HEK293 (cell line): ENCODE results near the gene CDK3.

Source experiments
- CTCF ChIP-seq: fragments of 450-650 bp; formaldehyde crosslinking; IDR thresholded peaks from 2 replicates; pipeline ENCODE4 v1.5.1; 2016; ENCODE audit warnings: missing biosample characterization, missing genetic modification characterization
- HIC1 ChIP-seq: fragments of 450-650 bp; formaldehyde crosslinking; IDR thresholded peaks from 2 replicates; pipeline ENCODE4 v1.5.1; 2016; ENCODE audit warnings: missing biosample characterization, missing genetic modification characterization
- INSM2 ChIP-seq: fragments of 450-650 bp; formaldehyde crosslinking; IDR thresholded peaks from 2 replicates; pipeline ENCODE4 v1.5.1; 2016; ENCODE audit warnings: missing biosample characterization, missing genetic modification characterization
- KLF17 ChIP-seq: fragments of 450-650 bp; formaldehyde crosslinking; IDR thresholded peaks from 2 replicates; pipeline ENCODE4 v1.5.1; 2016; ENCODE audit warnings: missing biosample characterization, missing genetic modification characterization
- PATZ1 ChIP-seq: fragments of 450-650 bp; formaldehyde crosslinking; IDR thresholded peaks from 2 replicates; pipeline ENCODE4 v1.5.1; 2016; ENCODE audit warnings: missing biosample characterization, missing genetic modification characterization
- RBAK ChIP-seq: fragments of 450-650 bp; formaldehyde crosslinking; IDR thresholded peaks from 2 replicates; pipeline ENCODE4 v1.5.1; 2016; ENCODE audit warnings: missing biosample characterization, missing genetic modification characterization
- ZFHX2 ChIP-seq: fragments of 450-650 bp; formaldehyde crosslinking; conservative IDR thresholded peaks from 2 replicates; pipeline ENCODE4 v1.5.1; 2016; ENCODE audit warnings: missing biosample characterization, missing genetic modification characterization
- ZNF26 ChIP-seq: fragments of 450-650 bp; formaldehyde crosslinking; IDR thresholded peaks from 2 replicates; pipeline ENCODE4 v1.5.1; 2016; ENCODE audit warnings: missing biosample characterization, missing genetic modification characterization
- ZNF37A ChIP-seq: fragments of 450-650 bp; IDR thresholded peaks from 2 replicates; pipeline ENCODE4 v1.5.1; 2018; ENCODE audit warnings: missing biosample characterization, missing genetic modification characterization
- ZNF416 ChIP-seq: fragments of 450-650 bp; formaldehyde crosslinking; IDR thresholded peaks from 2 replicates; pipeline ENCODE4 v1.5.1; 2016; ENCODE audit warnings: missing biosample characterization, missing genetic modification characterization
- ZNF548 ChIP-seq: fragments of 450-650 bp; formaldehyde crosslinking; IDR thresholded peaks from 2 replicates; pipeline ENCODE4 v1.5.1; 2016; ENCODE audit warnings: missing biosample characterization, missing genetic modification characterization
- ZNF560 ChIP-seq: fragments of 450-650 bp; formaldehyde crosslinking; IDR thresholded peaks from 2 replicates; pipeline ENCODE4 v1.5.1; 2017; ENCODE audit warnings: missing biosample characterization, missing genetic modification characterization, borderline replicate concordance
- ZNF621 ChIP-seq: fragments of 450-650 bp; formaldehyde crosslinking; IDR thresholded peaks from 2 replicates; pipeline ENCODE4 v1.5.1; 2017; ENCODE audit warnings: missing biosample characterization, missing genetic modification characterization
- ZNF654 ChIP-seq: fragments of 450-650 bp; formaldehyde crosslinking; IDR thresholded peaks from 2 replicates; pipeline ENCODE4 v1.5.1; 2016; ENCODE audit warnings: low read depth, missing biosample characterization, missing genetic modification characterization
- ZNF660 ChIP-seq: fragments of 450-650 bp; IDR thresholded peaks from 2 replicates; pipeline ENCODE4 v1.5.1; 2018; ENCODE audit warnings: missing biosample characterization, mild to moderate bottlenecking, missing genetic modification characterization
- ZNF670 ChIP-seq: fragments of 450-650 bp; formaldehyde crosslinking; IDR thresholded peaks from 2 replicates; pipeline ENCODE4 v1.5.1; 2016; ENCODE audit warnings: missing biosample characterization, missing genetic modification characterization, low read depth
- ZNF692 ChIP-seq: fragments of 450-650 bp; formaldehyde crosslinking; IDR thresholded peaks from 2 replicates; pipeline ENCODE4 v1.5.1; 2016; ENCODE audit warnings: missing biosample characterization, missing genetic modification characterization
- ZNF701 ChIP-seq: fragments of 450-650 bp; formaldehyde crosslinking; IDR thresholded peaks from 2 replicates; pipeline ENCODE4 v1.5.1; 2016; ENCODE audit warnings: missing biosample characterization, missing genetic modification characterization
- ZNF704 ChIP-seq: fragments of 450-650 bp; formaldehyde crosslinking; IDR thresholded peaks from 2 replicates; pipeline ENCODE4 v1.5.1; 2016; ENCODE audit warnings: missing biosample characterization, missing genetic modification characterization
- ZNF768 ChIP-seq: fragments of 450-650 bp; formaldehyde crosslinking; IDR thresholded peaks from 2 replicates; pipeline ENCODE4 v1.5.1; 2018; ENCODE audit warnings: missing biosample characterization, mild to moderate bottlenecking, missing genetic modification characterization
- ZSCAN23 ChIP-seq: fragments of 450-650 bp; formaldehyde crosslinking; IDR thresholded peaks from 2 replicates; pipeline ENCODE4 v1.5.1; 2016; ENCODE audit warnings: missing biosample characterization, missing genetic modification characterization
- ZSCAN4 ChIP-seq: fragments of 450-650 bp; formaldehyde crosslinking; IDR thresholded peaks from 2 replicates; pipeline ENCODE4 v1.5.1; 2017; ENCODE audit warnings: missing biosample characterization, missing genetic modification characterization

The CDK3 gene

GRCh38 chr17:76014100-76014924 lies 13.7 kb downstream of the CDK3 start (continued):
- TF ChIP-seq ZNF548 (tag by site-specific recombination) (no peak), ZNF560 (tag by site-specific recombination) (no peak), ZNF37A (tag by site-specific recombination) (no peak), ZNF660 (no peak; the same call in 1 of the 2 replicates), CTCF (tag by site-specific recombination) (peak; percentile 94), ZSCAN4 (no peak), ZNF670 (tag by site-specific recombination) (no peak), PATZ1 (tag by site-specific recombination) (0 out of 2 replicates have a peak, but pooled peaks have one; percentile 25), ZNF621 (no peak), ZSCAN23 (tag by site-specific recombination) (no peak), ZNF692 (tag by site-specific recombination) (no peak), ZNF416 (tag by site-specific recombination) (no peak), ZFHX2 (tag by site-specific recombination) (no peak), ZNF704 (tag by site-specific recombination) (no peak), RBAK (tag by site-specific recombination) (no peak), ZNF701 (tag by site-specific recombination) (no peak), ZNF768 (tag by site-specific recombination) (peak; percentile 88; the same call in 1 of the 2 replicates), ZNF654 (peak; percentile 92), ZNF26 (tag by site-specific recombination) (no peak), HIC1 (tag by site-specific recombination) (no peak), INSM2 (0 out of 2 replicates have a peak, but pooled peaks have one; percentile 18), KLF17 (tag by site-specific recombination) (peak; percentile 58; the same call in 1 of the 2 replicates)
